Ovary (tissue), 3 donors: ENCODE results near the gene LRP11.

ENCODE experiments used
- CTCF ChIP-seq, 3 donors: fragments of 450-650 bp in 2 of 3; fragments of 200-600 bp in 1 of 3; IDR thresholded peaks; one replicate each; pipeline versions ENCODE4 v1.5.1 to v1.8.0; 2016 to 2022; ENCODE audit warnings: antibody characterized with exemption in 3 of 3, mild to moderate bottlenecking in 1 of 3
- EP300 ChIP-seq: sonication (generic); formaldehyde crosslinking; IDR thresholded peaks from one replicate; pipeline ENCODE4 v1.6.1; 2017; ENCODE audit warnings: antibody characterized with exemption
- POLR2A ChIP-seq: fragments of 450-650 bp; IDR thresholded peaks from one replicate; pipeline ENCODE4 v1.6.1; 2017; ENCODE audit warnings: antibody characterized with exemption, mild to moderate bottlenecking, moderate library complexity
- donor health status: DM: no; HTN: no; CAD: no.

- TF ChIP-seq CTCF (IDR thresholded peaks at IDR 0.05) = no peak
- TF ChIP-seq POLR2A = no peak
- TF ChIP-seq EP300 = no peak
Measured at GRCh38 chr6:149860513-149860833, 3.7 kb downstream of the LRP11 start.
